HCT116 (cell line): Measurements from ENCODE around the gene PLEKHO1. TPM values are rescaled to one million over a fixed set of nuclear protein-coding genes. Genes with fewer than 3 reads are reported as not detected.

ENCODE experiments used
- ATAC-seq: fragments of 200-7000 bp; cut with Tn5 transposase; 2 replicates; pipeline ENCODE4 v1.9.1; 2020; ENCODE audit warnings: mild to moderate bottlenecking, moderate library complexity
- BruUV-seq: library from RNA; stranded (reverse); fragments of 400-500 nt; replicated peaks from 2 replicates; lab custom pipeline; 2021; lab: Mats Ljungman, UMichigan
- CTCF ChIA-PET: fragments of 300-600 bp; sonication (Branson Sonifier 250); formaldehyde crosslinking; loops from one replicate; lab custom pipeline; 2021; ENCODE audit warnings: antibody characterized with exemption; lab: Charles Lee
- POLR2A ChIA-PET: fragments of 300-600, 350-600 bp; sonication (Branson Sonifier 250); formaldehyde crosslinking; loops from one replicate; lab custom pipeline; 2021; ENCODE audit warnings: antibody characterized with exemption; lab: Charles Lee
- RAD21 ChIA-PET, 2 experiments: fragments of 300-600 bp; sonication (Branson Sonifier 250); formaldehyde crosslinking; loops; one replicate each; lab custom pipeline; 2023; ENCODE audit warnings: low total read pairs in 2 of 2; ENCODE audit not compliant: uncharacterized antibody in 2 of 2, unreplicated experiment in 2 of 2, low non-redundant PET in 1 of 2; lab: Charles Lee
- DNase-seq: peaks from one replicate; pipeline ENCODE4 v3.0.0-alpha.2; 2010; ENCODE audit warnings: low read depth, low spot score
- H2AFZ ChIP-seq: fragments of 200-600 bp; shearing (Covaris generic), sonication (generic); 2 replicates; pipeline ENCODE4 v1.6.1; 2017; ENCODE audit warnings: low read depth, mixed run types, mixed read lengths, antibody characterized with exemption, low read length; ENCODE audit not compliant: poor library complexity, severe bottlenecking
- H3K27ac ChIP-seq: 2 replicates; pipeline ENCODE4 v1.5.1; 2012; ENCODE audit warnings: low read depth, low read length
- H3K27me3 ChIP-seq: fragments of 200-600 bp; sonication (generic); 2 replicates; pipeline ENCODE4 v1.6.1; 2016; ENCODE audit warnings: mixed run types, low read length, mixed read lengths; ENCODE audit not compliant: insufficient read depth
- H3K36me3 ChIP-seq, 2 experiments: fragments of 200-500 bp in 1 of 2; fragments of 200-600 bp in 1 of 2; sonication (Bioruptor generic) in 1 of 2; sonication (generic) in 1 of 2; 2 replicates each; pipeline versions ENCODE4 v1.5.1 to v1.6.1; 2014 to 2016; ENCODE audit warnings: low read length in 2 of 2, inconsistent platforms in 1 of 2, mixed read lengths in 1 of 2, mixed run types in 1 of 2; ENCODE audit not compliant: insufficient read depth in 2 of 2, control insufficient read depth in 1 of 2
- H3K4me1 ChIP-seq, 2 experiments: fragments of 200-600 bp in 1 of 2; sonication (generic) in 1 of 2; 2 replicates each; pipeline versions ENCODE4 v1.5.1 to v1.6.1; 2012 to 2017; ENCODE audit warnings: low read length in 2 of 2, inconsistent platforms in 1 of 2, mild to moderate bottlenecking in 1 of 2, mixed read lengths in 1 of 2, mixed run types in 1 of 2, moderate library complexity in 1 of 2; ENCODE audit not compliant: insufficient read depth in 2 of 2, control insufficient read depth in 1 of 2
- H3K4me2 ChIP-seq: fragments of 200-600 bp; sonication (generic); 2 replicates; pipeline ENCODE4 v1.6.1; 2017; ENCODE audit warnings: mixed run types, low read length, mixed read lengths
- H3K4me3 ChIP-seq, 2 experiments: fragments of 200-600 bp in 1 of 2; sonication (generic) in 1 of 2; replicated peaks in 1 of 2; 2 replicates each; pipeline ENCODE4 v1.5.1; 2011 to 2016; ENCODE audit warnings: low read length in 2 of 2, control low read depth in 1 of 2, low read depth in 1 of 2, mild to moderate bottlenecking in 1 of 2, mixed read lengths in 1 of 2, mixed run types in 1 of 2
- H3K79me2 ChIP-seq: fragments of 200-600 bp; sonication (generic); 2 replicates; pipeline ENCODE4 v1.6.1; 2017; ENCODE audit warnings: mild to moderate bottlenecking, mixed run types, low read length, moderate library complexity, mixed read lengths; ENCODE audit not compliant: insufficient read depth
- H3K9ac ChIP-seq: fragments of 200-600 bp; sonication (generic); 2 replicates; pipeline ENCODE4 v1.6.1; 2016; ENCODE audit warnings: low read length, mixed read lengths
- H3K9me2 ChIP-seq: fragments of 200-600 bp; sonication (generic), shearing (Covaris generic); 2 replicates; pipeline ENCODE4 v1.6.1; 2017; ENCODE audit warnings: mixed run types, mild to moderate bottlenecking, moderate library complexity; ENCODE audit not compliant: insufficient read depth
- H3K9me3 ChIP-seq, 2 experiments: fragments of 200-500 bp in 1 of 2; fragments of 200-600 bp in 1 of 2; sonication (Bioruptor generic) in 1 of 2; sonication (generic) in 1 of 2; 2 replicates each; pipeline ENCODE4 v1.6.1; 2014 to 2017; ENCODE audit warnings: low read length in 2 of 2, mixed read lengths in 2 of 2, inconsistent platforms in 1 of 2, low read depth in 1 of 2, mild to moderate bottlenecking in 1 of 2, mixed run types in 1 of 2, moderate library complexity in 1 of 2; ENCODE audit not compliant: control insufficient read depth in 1 of 2, insufficient read depth in 1 of 2
- H4K20me1 ChIP-seq: fragments of 200-600 bp; sonication (generic), shearing (Covaris generic); 2 replicates; pipeline ENCODE4 v1.6.1; 2017; ENCODE audit warnings: mixed run types, mild to moderate bottlenecking, moderate library complexity; ENCODE audit not compliant: insufficient read depth
- CEBPB ChIP-seq: IDR thresholded peaks from 2 replicates; pipeline ENCODE4 v1.6.1; 2012; ENCODE audit warnings: low read depth
- EGR1 ChIP-seq: IDR thresholded peaks from 2 replicates; pipeline ENCODE4 v1.6.1; 2012; ENCODE audit warnings: low read depth
- EZH2 ChIP-seq: fragments of 200-600 bp; sonication (generic); IDR thresholded peaks from 2 replicates; pipeline ENCODE4 v1.6.1; 2017; ENCODE audit warnings: antibody characterized with exemption, mixed run types
- POLR2A ChIP-seq: IDR thresholded peaks from 2 replicates; pipeline ENCODE4 v1.7.0; 2011; ENCODE audit warnings: borderline replicate concordance; ENCODE audit not compliant: insufficient read depth, insufficient read length; ENCODE audit errors: extremely low read depth
- POLR2AphosphoS5 ChIP-seq: IDR thresholded peaks from 2 replicates; pipeline ENCODE4 v1.6.1; 2011; ENCODE audit warnings: mild to moderate bottlenecking, low read depth, low read length, moderate library complexity
- RAD21 ChIP-seq: IDR thresholded peaks from 2 replicates; pipeline ENCODE4 v1.6.1; 2012; ENCODE audit warnings: low read depth, mild to moderate bottlenecking
- TCF7L2 ChIP-seq: IDR thresholded peaks from 2 replicates; pipeline ENCODE4 v1.7.0; 2011; ENCODE audit warnings: borderline replicate concordance, inconsistent platforms; ENCODE audit not compliant: insufficient read depth, insufficient read length; ENCODE audit errors: extremely low read depth
- ZNF274 ChIP-seq: fragments of 200-500 bp; sonication (Bioruptor generic); IDR thresholded peaks from 2 replicates; pipeline ENCODE4 v1.6.1; 2014; ENCODE audit warnings: mild to moderate bottlenecking, low read depth, low read length, inconsistent platforms
- intact Hi-C: fragments of 100-400 bp; cut with micrococcal nuclease; formaldehyde crosslinking; loops from 2 replicates; pipeline ENCODE4 v1.10.0; 2022
- total RNA-seq: library from RNA; stranded (reverse); gene quantifications from one replicate; pipeline ENCODE4 v1.2.1, GENCODE V29; 2021; ENCODE audit not compliant: unreplicated experiment
- TF ChIP-seq, protein P1 (sequence below), 3 experiments: fragments of 200-600 bp in 1 of 3; sonication (generic) in 1 of 3; IDR thresholded peaks in 2 of 3; conservative IDR thresholded peaks in 1 of 3; 2 replicates each; pipeline ENCODE4 v1.5.1; 2012 to 2017; ENCODE audit warnings: low read depth in 2 of 3, low read length in 2 of 3, antibody characterized with exemption in 1 of 3, borderline replicate concordance in 1 of 3, control low read depth in 1 of 3, mild to moderate bottlenecking in 1 of 3, mixed read lengths in 1 of 3, mixed run types in 1 of 3, moderate library complexity in 1 of 3; ENCODE audit not compliant: insufficient read depth in 1 of 3
- TF ChIP-seq, protein P2 (sequence below): IDR thresholded peaks from 2 replicates; pipeline ENCODE4 v1.6.1; 2012

PLEKHO1 gene
- total RNA-seq, 1 experiment from 2014 or later: 6.9 TPM

DNA sequence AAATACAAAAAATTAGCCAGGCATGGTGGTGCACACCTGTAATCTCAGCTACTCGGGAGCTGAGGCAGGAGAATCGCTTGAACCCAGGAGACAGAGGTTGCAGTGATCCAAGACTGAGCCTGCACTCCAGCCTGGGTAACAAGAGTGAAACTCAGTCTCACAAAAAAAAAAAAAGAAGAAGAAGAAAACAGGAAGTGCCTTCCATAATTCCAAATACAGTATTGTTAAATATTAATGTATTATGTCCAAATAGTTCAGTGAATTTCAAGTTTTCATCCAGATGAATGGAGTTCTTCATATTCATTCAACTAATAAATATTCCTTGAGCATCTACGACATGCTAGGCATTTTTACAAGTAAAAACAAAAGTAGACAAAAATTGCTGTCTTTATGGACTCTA, 33.3 kb downstream of the PLEKHO1 start:
- no peaks in the 10 kb centered on the region for H3K79me2 ChIP-seq
- no peaks in the 10 kb centered on the region for H3K27me3 ChIP-seq
- H3K4me1 ChIP-seq: peaks cover 14 to 23% of the 10 kb centered on the region in 2 experiments
- no peaks in the 10 kb centered on the region for H3K9me2 ChIP-seq
- no peak overlapping the region for H2AFZ ChIP-seq
- no peaks in the 10 kb centered on the region for H4K20me1 ChIP-seq
- H3K36me3 ChIP-seq: no peaks in the 10 kb centered on the region
- no TSS peak for BruUV-seq
- no peak overlapping the region for H3K9ac ChIP-seq
- H3K4me2 ChIP-seq: no peak overlapping the region
- TF ChIP-seq CEBPB (no peak), POLR2A (no peak), EGR1 (no peak), ZNF274 (no peak), RAD21 (no peak), TCF7L2 (no peak), POLR2AphosphoS5 (no peak), EZH2 (no peak)
- TF ChIP-seq, protein P1, sequence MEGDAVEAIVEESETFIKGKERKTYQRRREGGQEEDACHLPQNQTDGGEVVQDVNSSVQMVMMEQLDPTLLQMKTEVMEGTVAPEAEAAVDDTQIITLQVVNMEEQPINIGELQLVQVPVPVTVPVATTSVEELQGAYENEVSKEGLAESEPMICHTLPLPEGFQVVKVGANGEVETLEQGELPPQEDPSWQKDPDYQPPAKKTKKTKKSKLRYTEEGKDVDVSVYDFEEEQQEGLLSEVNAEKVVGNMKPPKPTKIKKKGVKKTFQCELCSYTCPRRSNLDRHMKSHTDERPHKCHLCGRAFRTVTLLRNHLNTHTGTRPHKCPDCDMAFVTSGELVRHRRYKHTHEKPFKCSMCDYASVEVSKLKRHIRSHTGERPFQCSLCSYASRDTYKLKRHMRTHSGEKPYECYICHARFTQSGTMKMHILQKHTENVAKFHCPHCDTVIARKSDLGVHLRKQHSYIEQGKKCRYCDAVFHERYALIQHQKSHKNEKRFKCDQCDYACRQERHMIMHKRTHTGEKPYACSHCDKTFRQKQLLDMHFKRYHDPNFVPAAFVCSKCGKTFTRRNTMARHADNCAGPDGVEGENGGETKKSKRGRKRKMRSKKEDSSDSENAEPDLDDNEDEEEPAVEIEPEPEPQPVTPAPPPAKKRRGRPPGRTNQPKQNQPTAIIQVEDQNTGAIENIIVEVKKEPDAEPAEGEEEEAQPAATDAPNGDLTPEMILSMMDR (IDR thresholded peaks at IDR 0.05 in 2 of 3, conservative IDR thresholded peaks at IDR 0.05 in 1 of 3; ENCODE audit: borderline replicate concordance in 1 of 3, insufficient read depth in 1 of 3, low read depth in 2 of 3, low read length in 2 of 3): no peak
- TF ChIP-seq, protein P2, sequence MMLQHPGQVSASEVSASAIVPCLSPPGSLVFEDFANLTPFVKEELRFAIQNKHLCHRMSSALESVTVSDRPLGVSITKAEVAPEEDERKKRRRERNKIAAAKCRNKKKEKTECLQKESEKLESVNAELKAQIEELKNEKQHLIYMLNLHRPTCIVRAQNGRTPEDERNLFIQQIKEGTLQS: no peak
- no peak for ATAC-seq
- H3K9me3 ChIP-seq: no peaks in the 10 kb centered on the region
- H3K27ac ChIP-seq: no peak overlapping the region
- no peak overlapping the region for H3K4me3 ChIP-seq
- CTCF ChIA-PET: no interaction called here
- no peak for DNase-seq
- intact Hi-C loops: no loop called here
- POLR2A ChIA-PET: no interaction called here
- RAD21 ChIA-PET: no interaction called here
